Measurements from ENCODE around the gene HEPHL1.

DNA sequence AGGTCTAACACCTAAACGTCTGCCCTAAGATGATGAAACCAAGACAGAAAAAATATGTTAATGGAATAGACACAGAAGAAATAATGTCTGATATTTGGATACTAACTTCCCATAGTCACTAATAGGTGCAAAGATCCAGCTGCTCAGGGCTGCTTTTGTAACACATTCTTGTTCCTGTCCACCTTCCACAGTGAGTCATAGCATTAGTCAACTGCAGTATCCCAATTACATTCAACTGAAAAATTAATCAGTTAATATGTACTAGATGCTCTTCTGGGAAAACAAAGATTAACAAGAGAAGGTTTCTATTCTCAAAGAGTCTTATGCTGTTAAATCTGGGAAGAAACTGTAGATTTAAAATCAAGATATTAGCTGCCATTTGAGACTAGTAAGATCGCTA is 47.6 kb downstream of the HEPHL1 start:
- TF ChIP-seq, protein P1, sequence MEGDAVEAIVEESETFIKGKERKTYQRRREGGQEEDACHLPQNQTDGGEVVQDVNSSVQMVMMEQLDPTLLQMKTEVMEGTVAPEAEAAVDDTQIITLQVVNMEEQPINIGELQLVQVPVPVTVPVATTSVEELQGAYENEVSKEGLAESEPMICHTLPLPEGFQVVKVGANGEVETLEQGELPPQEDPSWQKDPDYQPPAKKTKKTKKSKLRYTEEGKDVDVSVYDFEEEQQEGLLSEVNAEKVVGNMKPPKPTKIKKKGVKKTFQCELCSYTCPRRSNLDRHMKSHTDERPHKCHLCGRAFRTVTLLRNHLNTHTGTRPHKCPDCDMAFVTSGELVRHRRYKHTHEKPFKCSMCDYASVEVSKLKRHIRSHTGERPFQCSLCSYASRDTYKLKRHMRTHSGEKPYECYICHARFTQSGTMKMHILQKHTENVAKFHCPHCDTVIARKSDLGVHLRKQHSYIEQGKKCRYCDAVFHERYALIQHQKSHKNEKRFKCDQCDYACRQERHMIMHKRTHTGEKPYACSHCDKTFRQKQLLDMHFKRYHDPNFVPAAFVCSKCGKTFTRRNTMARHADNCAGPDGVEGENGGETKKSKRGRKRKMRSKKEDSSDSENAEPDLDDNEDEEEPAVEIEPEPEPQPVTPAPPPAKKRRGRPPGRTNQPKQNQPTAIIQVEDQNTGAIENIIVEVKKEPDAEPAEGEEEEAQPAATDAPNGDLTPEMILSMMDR (IDR thresholded peaks at IDR 0.05; ENCODE audit: insufficient read depth, low read depth, low read length), result no peak
- no peak for TF ChIP-seq EZH2 (IDR thresholded peaks at IDR 0.05; ENCODE audit: insufficient read depth, low read length)
